K562 (cell line): ENCODE data around the gene RUNX1. TPM values are rescaled to one million over a fixed set of nuclear protein-coding genes. Genes with fewer than 3 reads are reported as not detected.
A peak's percentile ranks its signal among the peaks of the same experiment; 100 is the strongest.

Experiments used
- CREB1 ChIP-seq, 2 experiments: sonication (generic) in 1 of 2; formaldehyde crosslinking in 1 of 2; IDR thresholded peaks; 2 replicates each; pipeline versions ENCODE4 v1.6.1 to v1.8.0; 2012 to 2022; ENCODE audit warnings: inconsistent platforms in 1 of 2, mild to moderate bottlenecking in 1 of 2, missing genetic modification reagents in 1 of 2, moderate library complexity in 1 of 2
- MAFF ChIP-seq: IDR thresholded peaks from 2 replicates; pipeline ENCODE4 v1.6.1; 2012; ENCODE audit warnings: low read length, improper control_type of control experiment
- PHF8 ChIP-seq: fragments of 200-600 bp; sonication (generic); IDR thresholded peaks from 2 replicates; pipeline ENCODE4 v1.6.1; 2012; ENCODE audit warnings: mixed run types, mild to moderate bottlenecking, inconsistent platforms, low read length, moderate library complexity, borderline replicate concordance
- POLR2AphosphoS5 ChIP-seq: IDR thresholded peaks from 2 replicates; pipeline ENCODE4 v1.6.1; 2011; ENCODE audit warnings: mild to moderate bottlenecking, low read depth, low read length, moderate library complexity; ENCODE audit not compliant: control insufficient read depth, insufficient read depth
- RCOR1 ChIP-seq, 2 experiments: IDR thresholded peaks; 2 replicates each; pipeline ENCODE4 v1.6.1; 2012; ENCODE audit warnings: low read depth in 2 of 2, low read length in 2 of 2, borderline replicate concordance in 1 of 2, improper control_type of control experiment in 1 of 2
- polyA plus RNA-seq, 8 experiments: library from polyadenylated mRNA; depleted of rRNA in 4 of 8; stranded (reverse) in 5 of 8; unstranded in 3 of 8; fragments of >200 nt; fragmentation: Nextera tagmentation in 2 of 8; fragmentation: Illumina TruSeq in 1 of 8; extraction: Ambion mirVana in 2 of 8; extraction: Trizol in 1 of 8; gene quantifications; 2 replicates each; pipeline versions ENCODE4 v1.2.1 to v1.2.3, GENCODE V29; 2011 to 2014; ENCODE audit warnings: inconsistent platforms in 1 of 8, missing spikeins in 1 of 8
- total RNA-seq, 7 experiments: library from RNA; depleted of rRNA in 6 of 7; stranded (reverse); fragments of >200 nt in 6 of 7; fragmentation: Illumina TruSeq in 2 of 7; extraction: Trizol in 2 of 7; gene quantifications; 2 replicates each; pipeline versions ENCODE4 v1.2.1 to v1.2.3, GENCODE V29; 2011 to 2021; ENCODE audit warnings: low replicate concordance in 1 of 7
- TF ChIP-seq, protein P1 (sequence below), 2 experiments: fragments of 450-650 bp in 1 of 2; sonication (generic) in 1 of 2; formaldehyde crosslinking in 1 of 2; IDR thresholded peaks; 2 replicates each; pipeline versions ENCODE4 v1.7.1 to v1.9.0; 2016 to 2022; ENCODE audit warnings: inconsistent platforms in 1 of 2, mild to moderate bottlenecking in 1 of 2, missing genetic modification reagents in 1 of 2

RUNX1 gene
- total and polyA plus RNA-seq, 9 of the 15 experiments (the other 6 are each of a cell fraction or from before 2014, with no cell fraction given), result 2.2 to 68.6 (median 17.8) TPM

DNA sequence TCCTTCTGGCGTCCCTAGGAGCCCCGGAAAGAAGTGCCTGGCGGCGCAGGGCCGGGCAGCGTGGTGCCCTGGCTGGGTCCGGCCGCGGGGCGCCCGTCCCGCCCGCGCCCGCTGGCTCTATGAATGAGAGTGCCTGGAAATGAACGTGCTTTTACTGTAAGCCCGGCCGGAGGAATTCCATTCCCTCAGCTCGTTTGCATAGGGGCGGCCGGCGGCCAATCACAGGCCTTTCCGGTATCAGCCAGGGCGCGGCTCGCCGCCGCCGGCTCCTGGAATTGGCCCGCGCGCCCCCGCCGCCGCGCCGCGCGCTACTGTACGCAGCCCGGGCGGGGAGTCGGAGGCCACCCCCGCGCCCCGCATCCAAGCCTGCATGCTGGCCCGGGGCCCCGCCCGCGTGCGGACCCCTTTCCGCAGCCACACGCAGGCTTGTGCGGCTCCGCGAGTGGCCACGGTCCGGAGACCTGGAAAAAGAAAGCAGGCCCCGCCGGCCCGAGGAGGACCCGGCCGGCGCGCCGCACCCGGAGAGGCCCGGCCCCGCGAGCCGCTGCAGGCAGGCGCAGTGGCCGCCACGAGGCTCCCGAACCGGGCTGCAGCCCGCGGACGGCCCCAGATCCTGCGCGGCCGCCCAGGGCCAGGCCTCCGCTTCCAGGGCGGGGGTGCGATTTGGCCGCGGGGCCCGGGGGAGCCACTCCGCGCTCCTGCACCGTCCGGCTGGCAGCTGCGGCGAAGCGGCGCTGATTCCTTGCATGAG lies 160.4 kb downstream of the RUNX1 start (continued):
- peak in 1 of 2 experiments; percentile 88; a peak in 2 of 4 replicates for TF ChIP-seq RCOR1 (IDR thresholded peaks at IDR 0.05; ENCODE audit: borderline replicate concordance in 1 of 2, low read depth in 2 of 2, low read length in 2 of 2)
- TF ChIP-seq, protein P1, sequence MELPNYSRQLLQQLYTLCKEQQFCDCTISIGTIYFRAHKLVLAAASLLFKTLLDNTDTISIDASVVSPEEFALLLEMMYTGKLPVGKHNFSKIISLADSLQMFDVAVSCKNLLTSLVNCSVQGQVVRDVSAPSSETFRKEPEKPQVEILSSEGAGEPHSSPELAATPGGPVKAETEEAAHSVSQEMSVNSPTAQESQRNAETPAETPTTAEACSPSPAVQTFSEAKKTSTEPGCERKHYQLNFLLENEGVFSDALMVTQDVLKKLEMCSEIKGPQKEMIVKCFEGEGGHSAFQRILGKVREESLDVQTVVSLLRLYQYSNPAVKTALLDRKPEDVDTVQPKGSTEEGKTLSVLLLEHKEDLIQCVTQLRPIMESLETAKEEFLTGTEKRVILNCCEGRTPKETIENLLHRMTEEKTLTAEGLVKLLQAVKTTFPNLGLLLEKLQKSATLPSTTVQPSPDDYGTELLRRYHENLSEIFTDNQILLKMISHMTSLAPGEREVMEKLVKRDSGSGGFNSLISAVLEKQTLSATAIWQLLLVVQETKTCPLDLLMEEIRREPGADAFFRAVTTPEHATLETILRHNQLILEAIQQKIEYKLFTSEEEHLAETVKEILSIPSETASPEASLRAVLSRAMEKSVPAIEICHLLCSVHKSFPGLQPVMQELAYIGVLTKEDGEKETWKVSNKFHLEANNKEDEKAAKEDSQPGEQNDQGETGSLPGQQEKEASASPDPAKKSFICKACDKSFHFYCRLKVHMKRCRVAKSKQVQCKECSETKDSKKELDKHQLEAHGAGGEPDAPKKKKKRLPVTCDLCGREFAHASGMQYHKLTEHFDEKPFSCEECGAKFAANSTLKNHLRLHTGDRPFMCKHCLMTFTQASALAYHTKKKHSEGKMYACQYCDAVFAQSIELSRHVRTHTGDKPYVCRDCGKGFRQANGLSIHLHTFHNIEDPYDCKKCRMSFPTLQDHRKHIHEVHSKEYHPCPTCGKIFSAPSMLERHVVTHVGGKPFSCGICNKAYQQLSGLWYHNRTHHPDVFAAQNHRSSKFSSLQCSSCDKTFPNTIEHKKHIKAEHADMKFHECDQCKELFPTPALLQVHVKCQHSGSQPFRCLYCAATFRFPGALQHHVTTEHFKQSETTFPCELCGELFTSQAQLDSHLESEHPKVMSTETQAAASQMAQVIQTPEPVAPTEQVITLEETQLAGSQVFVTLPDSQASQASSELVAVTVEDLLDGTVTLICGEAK (IDR thresholded peaks at IDR 0.05), result no peak
- TF ChIP-seq, protein P1 (CRISPR knock-in tag; IDR thresholded peaks at IDR 0.05), result 0 out of 2 replicates have a peak, but pooled peaks have one; percentile 11
- no peak for TF ChIP-seq MAFF
- no peak; the same call in none of the 2 replicates for TF ChIP-seq CREB1 (IDR thresholded peaks at IDR 0.05)
- TF ChIP-seq CREB1 (CRISPR knock-in tag; IDR thresholded peaks at IDR 0.05), result peak; percentile 45; the same call in 1 of the 2 replicates
- TF ChIP-seq POLR2AphosphoS5, result peak; percentile 89
- peak; percentile 73; the same call in 1 of the 2 replicates for TF ChIP-seq PHF8
